HEK293T (cell line): ENCODE measurements around the gene GPR15.

Experiments used
- ARNT ChIP-seq: fragments of 450-650 bp; IDR thresholded peaks from 2 replicates; pipeline ENCODE4 v1.6.1; 2017; ENCODE audit warnings: mild to moderate bottlenecking
- BHLHE40 ChIP-seq: fragments of 450-650 bp; IDR thresholded peaks from 2 replicates; pipeline ENCODE4 v1.6.1; 2016; ENCODE audit warnings: mild to moderate bottlenecking, moderate library complexity, borderline replicate concordance
- CTBP1 ChIP-seq: fragments of 450-650 bp; IDR thresholded peaks from 2 replicates; pipeline ENCODE4 v1.6.1; 2016; ENCODE audit warnings: borderline replicate concordance
- ELF4 ChIP-seq: fragments of 450-650 bp; IDR thresholded peaks from 2 replicates; pipeline ENCODE4 v1.6.1; 2017; ENCODE audit warnings: antibody characterized with exemption
- FOXK2 ChIP-seq: fragments of 450-650 bp; IDR thresholded peaks from 2 replicates; pipeline ENCODE4 v1.6.1; 2016; ENCODE audit warnings: mild to moderate bottlenecking
- FOXM1 ChIP-seq: fragments of 450-650 bp; IDR thresholded peaks from 2 replicates; pipeline ENCODE4 v1.6.1; 2017; ENCODE audit warnings: mild to moderate bottlenecking, borderline replicate concordance
- HDGF ChIP-seq: fragments of 450-650 bp; IDR thresholded peaks from 2 replicates; pipeline ENCODE4 v1.6.1; 2017; ENCODE audit warnings: antibody characterized with exemption, borderline replicate concordance
- L3MBTL2 ChIP-seq: fragments of 450-650 bp; conservative IDR thresholded peaks from 2 replicates; pipeline ENCODE4 v1.6.1; 2016; ENCODE audit warnings: mild to moderate bottlenecking
- LEF1 ChIP-seq: fragments of 450-650 bp; IDR thresholded peaks from 2 replicates; pipeline ENCODE4 v1.6.1; 2017; ENCODE audit warnings: mild to moderate bottlenecking, borderline replicate concordance
- SP1 ChIP-seq: fragments of 450-650 bp; IDR thresholded peaks from 2 replicates; pipeline ENCODE4 v1.6.1; 2017
- SUZ12 ChIP-seq: fragments of 450-650 bp; IDR thresholded peaks from 2 replicates; pipeline ENCODE4 v1.6.1; 2016; ENCODE audit warnings: mild to moderate bottlenecking
- TARDBP ChIP-seq: fragments of 450-650 bp; IDR thresholded peaks from 2 replicates; pipeline ENCODE4 v1.6.1; 2016
- ZNF384 ChIP-seq: fragments of 450-650 bp; IDR thresholded peaks from 2 replicates; pipeline ENCODE4 v1.6.1; 2016
- TF ChIP-seq, protein P1 (sequence below): fragments of 450-650 bp; IDR thresholded peaks from 2 replicates; pipeline ENCODE4 v1.6.1; 2016

DNA sequence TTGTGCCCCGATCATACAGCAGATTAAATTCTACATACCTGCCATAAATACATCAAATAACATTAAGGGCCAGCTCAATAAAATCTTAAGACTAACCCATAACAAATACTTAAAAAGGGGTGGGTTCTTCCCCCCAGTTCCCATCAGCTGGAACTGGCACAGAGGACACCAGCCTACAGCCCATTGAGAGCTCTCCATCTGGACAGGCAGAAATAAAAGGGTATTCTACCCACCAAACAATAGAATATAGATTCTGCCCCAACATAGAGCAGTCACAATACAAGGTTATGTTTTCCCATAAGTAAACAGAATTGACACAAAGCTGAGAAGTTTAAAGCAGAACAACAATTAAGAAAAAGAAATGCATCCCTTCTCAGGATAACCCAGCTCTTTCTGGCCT, 49.7 kb downstream of the GPR15 start:
- TF ChIP-seq SUZ12 (no peak), ZNF384 (no peak), FOXK2 (no peak), TARDBP (no peak), FOXM1 (no peak), SP1 (no peak), BHLHE40 (no peak), ARNT (no peak), L3MBTL2 (no peak), ELF4 (no peak), LEF1 (no peak), CTBP1 (no peak), HDGF (no peak)
- TF ChIP-seq, protein P1, sequence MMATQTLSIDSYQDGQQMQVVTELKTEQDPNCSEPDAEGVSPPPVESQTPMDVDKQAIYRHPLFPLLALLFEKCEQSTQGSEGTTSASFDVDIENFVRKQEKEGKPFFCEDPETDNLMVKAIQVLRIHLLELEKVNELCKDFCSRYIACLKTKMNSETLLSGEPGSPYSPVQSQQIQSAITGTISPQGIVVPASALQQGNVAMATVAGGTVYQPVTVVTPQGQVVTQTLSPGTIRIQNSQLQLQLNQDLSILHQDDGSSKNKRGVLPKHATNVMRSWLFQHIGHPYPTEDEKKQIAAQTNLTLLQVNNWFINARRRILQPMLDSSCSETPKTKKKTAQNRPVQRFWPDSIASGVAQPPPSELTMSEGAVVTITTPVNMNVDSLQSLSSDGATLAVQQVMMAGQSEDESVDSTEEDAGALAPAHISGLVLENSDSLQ, result no peak
